Keratinocyte (primary cell): ENCODE results near the gene LSM12. TPM values are rescaled to one million over a fixed set of nuclear protein-coding genes. Genes with fewer than 3 reads are reported as not detected.
"Not testable (repeated sequence)": the region's sequence is repeated elsewhere in the genome, so short reads cannot be mapped to it uniquely, and the experiment has no call there.

ENCODE experiments used
- DNase-seq: peaks from one replicate; pipeline ENCODE4 v3.0.0-alpha.2; 2011; ENCODE audit warnings: low read depth, missing footprints, low spot score
- FAIRE-seq: peaks from 2 replicates; lab custom pipeline; 2011; peaks lifted over from hg19 to GRCh38; lab: Jason Lieb, UNC
- H2AFZ ChIP-seq: 2 replicates; pipeline ENCODE4 v1.6.0; 2012; ENCODE audit warnings: low read length, control low read depth, inconsistent platforms; ENCODE audit not compliant: control insufficient read depth
- H3K27ac ChIP-seq: 2 replicates; pipeline ENCODE4 v1.5.1; 2011; ENCODE audit warnings: low read length; ENCODE audit not compliant: control insufficient read depth, insufficient read depth
- H3K27me3 ChIP-seq: 3 replicates; pipeline ENCODE4 v1.6.0; 2011; ENCODE audit warnings: low read length; ENCODE audit not compliant: control insufficient read depth, insufficient read depth; ENCODE audit errors: extremely low read depth
- H3K36me3 ChIP-seq, 2 experiments: 2 replicates in 1 of 2; 3 replicates in 1 of 2; pipeline ENCODE4 v1.5.1; 2011; ENCODE audit warnings: low read length in 2 of 2, mild to moderate bottlenecking in 1 of 2; ENCODE audit not compliant: control insufficient read depth in 2 of 2, insufficient read depth in 2 of 2; ENCODE audit errors: extremely low read depth in 1 of 2
- H3K4me1 ChIP-seq: 3 replicates; pipeline ENCODE4 v1.5.1; 2011; ENCODE audit warnings: low read length; ENCODE audit not compliant: control insufficient read depth, insufficient read depth; ENCODE audit errors: extremely low read depth
- H3K4me2 ChIP-seq: 3 replicates; pipeline ENCODE4 v1.6.0; 2011; ENCODE audit warnings: low read depth, low read length; ENCODE audit not compliant: control insufficient read depth, insufficient read depth; ENCODE audit errors: extremely low read depth
- H3K4me3 ChIP-seq, 3 experiments: fragments of 200-600 bp in 1 of 3; sonication (generic) in 1 of 3; 2 replicates in 2 of 3; 3 replicates in 1 of 3; pipeline ENCODE4 v1.5.1; 2011 to 2016; ENCODE audit warnings: low read length in 3 of 3, mild to moderate bottlenecking in 3 of 3, control low read depth in 2 of 3, inconsistent platforms in 1 of 3, low read depth in 1 of 3, mixed read lengths in 1 of 3, mixed run types in 1 of 3, moderate library complexity in 1 of 3; ENCODE audit not compliant: control insufficient read depth in 2 of 3, insufficient read depth in 2 of 3; ENCODE audit errors: extremely low read depth in 1 of 3
- H3K79me2 ChIP-seq: 2 replicates; pipeline ENCODE4 v1.6.0; 2012; ENCODE audit warnings: low read length; ENCODE audit not compliant: control insufficient read depth, insufficient read depth
- H3K9ac ChIP-seq: 3 replicates; pipeline ENCODE4 v1.6.0; 2011; ENCODE audit warnings: low read length; ENCODE audit not compliant: control insufficient read depth, insufficient read depth; ENCODE audit errors: extremely low read depth
- H3K9me1 ChIP-seq: 3 replicates; pipeline ENCODE4 v1.6.0; 2011; ENCODE audit warnings: low read length; ENCODE audit not compliant: control insufficient read depth, insufficient read depth; ENCODE audit errors: extremely low read depth
- H3K9me3 ChIP-seq: 2 replicates; pipeline ENCODE4 v1.5.1; 2012; ENCODE audit warnings: low read depth, low read length; ENCODE audit not compliant: control insufficient read depth
- H4K20me1 ChIP-seq: 3 replicates; pipeline ENCODE4 v1.6.0; 2011; ENCODE audit warnings: low read length; ENCODE audit not compliant: control insufficient read depth, insufficient read depth; ENCODE audit errors: extremely low read depth
- EZH2 ChIP-seq: IDR thresholded peaks from one replicate; pipeline ENCODE4 v1.6.1; 2012; ENCODE audit warnings: inconsistent platforms, mild to moderate bottlenecking, low read length, moderate library complexity
- dilution Hi-C: fragments of 300-500 bp; cut with MboI; formaldehyde crosslinking; loops from one replicate; pipeline ENCODE4 v1.7.0; 2020; ENCODE audit warnings: low sequenced_read_pairs; ENCODE audit not compliant: extremely low pct_ligation_motif_present
- polyA plus RNA-seq, 5 experiments: library from polyadenylated mRNA; depleted of rRNA in 3 of 5; stranded (reverse) in 3 of 5; stranded (forward) in 1 of 5; unstranded in 1 of 5; fragments of >200 nt; gene quantifications; 1 replicate in 1 of 5; 2 replicates in 3 of 5; 3 replicates in 1 of 5; pipeline versions ENCODE4 v1.2.1 to v1.2.3, GENCODE V29; 2011 to 2012; ENCODE audit warnings: missing spikeins in 2 of 5, low read depth in 1 of 5, low replicate concordance in 1 of 5
- TF ChIP-seq, protein P1 (sequence below), 3 experiments: IDR thresholded peaks in 1 of 3; conservative IDR thresholded peaks in 1 of 3; optimal IDR thresholded peaks in 1 of 3; 2 replicates in 2 of 3; 3 replicates in 1 of 3; pipeline versions ENCODE3 to v1.5.1; 2011; ENCODE audit warnings: low read length in 3 of 3, mild to moderate bottlenecking in 3 of 3, moderate library complexity in 2 of 3, control low read depth in 1 of 3, inconsistent platforms in 1 of 3; ENCODE audit not compliant: insufficient read depth in 2 of 3; ENCODE audit errors: extremely low read depth in 1 of 3

LSM12 gene
- polyA plus RNA-seq, 1 donor (not counting 4 experiments of a cell fraction or from before 2014, with no cell fraction given): 49.5 TPM

DNA sequence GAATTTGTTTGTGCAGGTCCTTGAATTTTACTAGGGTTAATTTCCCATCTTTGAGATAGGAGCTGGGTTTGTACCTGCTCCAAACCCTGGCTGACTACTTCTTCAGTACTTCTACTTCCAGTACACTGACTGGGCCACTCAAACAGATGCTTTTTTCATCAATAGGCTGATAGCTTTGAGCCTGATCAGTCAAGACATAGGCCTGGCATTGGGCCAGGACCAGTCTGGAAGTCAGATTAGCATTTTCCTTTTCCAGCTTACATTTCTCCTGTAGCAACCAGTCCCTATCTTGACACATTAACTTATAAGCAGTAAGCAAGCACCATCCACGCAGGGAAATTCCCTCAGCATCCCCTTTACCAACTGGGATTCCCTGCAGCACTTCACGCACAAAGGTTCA, 44.2 kb downstream of the LSM12 start:
- Histone ChIP-seq H3K4me1 (no peaks in the 10 kb centered on the region), H3K79me2 (no peaks in the 10 kb centered on the region), H3K9ac (no peak overlapping the region), H3K4me2 (no peak overlapping the region), H3K4me3 (no peak overlapping the region), H3K36me3 (peaks cover 11 to 13% of the 10 kb centered on the region in 2 experiments), H3K9me3 (no peaks in the 10 kb centered on the region), H3K27ac (no peak overlapping the region), H4K20me1 (no peaks in the 10 kb centered on the region), H3K27me3 (no peaks in the 10 kb centered on the region), H3K9me1 (no peaks in the 10 kb centered on the region), H2AFZ (no peak overlapping the region)
- no peak for TF ChIP-seq EZH2
- TF ChIP-seq, protein P1, sequence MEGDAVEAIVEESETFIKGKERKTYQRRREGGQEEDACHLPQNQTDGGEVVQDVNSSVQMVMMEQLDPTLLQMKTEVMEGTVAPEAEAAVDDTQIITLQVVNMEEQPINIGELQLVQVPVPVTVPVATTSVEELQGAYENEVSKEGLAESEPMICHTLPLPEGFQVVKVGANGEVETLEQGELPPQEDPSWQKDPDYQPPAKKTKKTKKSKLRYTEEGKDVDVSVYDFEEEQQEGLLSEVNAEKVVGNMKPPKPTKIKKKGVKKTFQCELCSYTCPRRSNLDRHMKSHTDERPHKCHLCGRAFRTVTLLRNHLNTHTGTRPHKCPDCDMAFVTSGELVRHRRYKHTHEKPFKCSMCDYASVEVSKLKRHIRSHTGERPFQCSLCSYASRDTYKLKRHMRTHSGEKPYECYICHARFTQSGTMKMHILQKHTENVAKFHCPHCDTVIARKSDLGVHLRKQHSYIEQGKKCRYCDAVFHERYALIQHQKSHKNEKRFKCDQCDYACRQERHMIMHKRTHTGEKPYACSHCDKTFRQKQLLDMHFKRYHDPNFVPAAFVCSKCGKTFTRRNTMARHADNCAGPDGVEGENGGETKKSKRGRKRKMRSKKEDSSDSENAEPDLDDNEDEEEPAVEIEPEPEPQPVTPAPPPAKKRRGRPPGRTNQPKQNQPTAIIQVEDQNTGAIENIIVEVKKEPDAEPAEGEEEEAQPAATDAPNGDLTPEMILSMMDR (optimal IDR thresholded peaks at IDR 0.05 in 1 of 3, IDR thresholded peaks at IDR 0.05 in 1 of 3, conservative IDR thresholded peaks at IDR 0.05 in 1 of 3; ENCODE audit: extremely low read depth in 1 of 3, insufficient read depth in 2 of 3, low read length in 3 of 3): no peak
- dilution Hi-C loops: no loop called here
- DNase-seq (no peak), FAIRE-seq (no peak)

- H3K4me2 ChIP-seq, H3K9ac ChIP-seq, H3K27ac ChIP-seq, H3K27me3 ChIP-seq, FAIRE-seq, H3K79me2 ChIP-seq, H3K4me1 ChIP-seq, H2AFZ ChIP-seq, DNase-seq, H3K9me1 ChIP-seq, H3K9me3 ChIP-seq, dilution Hi-C loops, H4K20me1 ChIP-seq, H3K4me3 ChIP-seq: not testable (repeated sequence)
- H3K36me3 ChIP-seq: peaks cover 11 to 13% of the 10 kb centered on the region in 2 experiments
Observed at GRCh38 chr17:44021227-44021626, 45.2 kb downstream of the LSM12 start.
